ENCODE results near the gene OLIG2. TPM values are rescaled to one million over a fixed set of nuclear protein-coding genes. Genes with fewer than 3 reads are reported as not detected.

The OLIG2 gene
- polyA plus RNA-seq, 3 donors = 0.20 TPM; not detected in 2

DNA sequence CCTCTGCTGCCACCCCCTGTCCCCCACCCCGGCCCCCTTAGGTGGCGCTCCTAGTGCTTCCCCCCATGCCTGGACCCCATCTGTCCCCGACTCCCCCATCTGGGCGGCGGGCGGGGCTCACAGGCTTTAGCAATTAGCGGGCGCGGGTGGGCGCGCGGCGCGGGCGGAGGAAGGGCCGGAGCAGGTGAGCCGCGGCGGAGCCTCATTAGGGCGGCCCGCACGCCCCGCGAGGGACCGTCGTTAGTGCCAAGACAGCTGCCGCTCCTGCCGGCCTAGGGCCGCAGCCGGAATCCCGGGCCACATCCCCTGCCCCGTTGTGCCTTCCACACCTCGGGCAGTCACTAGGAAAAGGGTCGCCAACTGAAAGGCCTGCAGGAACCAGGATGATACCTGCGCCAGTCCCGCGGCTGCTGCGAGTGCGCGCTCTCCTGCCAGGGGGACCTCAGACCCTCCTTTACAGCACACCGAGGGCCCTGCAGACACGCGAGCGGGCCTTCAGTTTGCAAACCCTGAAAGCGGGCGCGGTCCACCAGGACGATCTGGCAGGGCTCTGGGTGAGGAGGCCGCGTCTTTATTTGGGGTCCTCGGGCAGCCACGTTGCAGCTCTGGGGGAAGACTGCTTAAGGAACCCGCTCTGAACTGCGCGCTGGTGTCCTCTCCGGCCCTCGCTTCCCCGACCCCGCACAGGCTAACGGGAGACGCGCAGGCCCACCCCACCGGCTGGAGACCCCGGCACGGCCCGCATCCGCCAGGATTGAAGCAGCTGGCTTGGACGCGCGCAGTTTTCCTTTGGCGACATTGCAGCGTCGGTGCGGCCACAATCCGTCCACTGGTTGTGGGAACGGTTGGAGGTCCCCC, 7.6 kb downstream of the OLIG2 start:
- no peak for DNase-seq

GRCh38 chr21:33033961-33034413, 8.3 kb downstream of the OLIG2 start:
- no peak for DNase-seq

DNA sequence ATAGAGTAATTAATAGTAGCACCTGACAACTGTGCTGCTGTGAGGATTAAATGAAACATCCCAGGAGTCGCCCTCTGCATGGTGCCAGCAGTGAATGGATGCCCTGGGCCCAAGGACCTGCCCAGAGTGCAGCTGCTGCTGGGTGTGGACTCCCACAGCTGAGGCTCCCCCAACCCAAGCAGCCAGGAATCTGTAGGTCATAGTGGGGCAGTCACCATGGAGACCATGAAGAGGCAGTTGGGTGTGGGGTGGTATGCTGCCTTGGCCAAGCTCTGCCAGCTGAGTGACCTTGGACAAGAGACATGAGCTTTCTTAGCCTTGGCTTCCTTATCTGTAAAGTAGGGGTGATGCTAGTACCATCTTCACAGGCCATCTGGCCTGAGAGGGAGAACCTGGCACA, 9.4 kb downstream of the OLIG2 start:
- DNase-seq = no peak

DNA sequence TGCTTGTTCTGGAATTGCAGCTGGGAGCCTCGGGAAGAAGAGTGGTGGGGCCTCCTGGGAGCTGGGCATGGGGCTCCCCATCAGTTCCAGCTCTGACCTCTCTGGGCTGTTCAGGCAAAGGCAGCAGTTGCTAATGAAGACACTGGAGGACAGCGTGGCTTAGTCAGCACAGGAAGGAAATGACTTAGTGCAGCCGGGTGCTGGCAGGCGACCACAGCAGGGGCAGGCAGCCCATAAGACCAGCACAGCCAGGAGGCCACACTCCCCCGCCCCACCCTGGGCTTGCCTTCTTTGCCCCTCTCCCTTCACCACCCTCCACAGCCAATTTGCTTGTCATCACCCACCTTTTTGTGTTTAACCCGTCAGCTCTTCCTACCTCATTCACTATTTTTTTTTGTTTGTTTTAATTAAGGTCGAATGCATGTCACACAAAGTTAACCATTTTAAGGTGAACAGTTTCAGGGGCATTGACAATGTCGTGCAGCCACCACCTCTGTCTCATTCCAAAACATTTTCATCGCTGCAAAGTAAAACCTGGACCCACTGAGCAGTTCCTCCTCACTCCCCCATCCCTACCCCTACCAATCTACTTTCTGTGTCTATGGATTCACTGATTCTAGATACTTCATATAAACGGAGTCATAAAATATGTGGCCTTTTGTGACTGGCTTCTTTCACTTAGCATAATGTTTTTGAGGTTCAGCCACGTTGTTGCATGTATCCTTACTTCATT, 10.9 kb downstream of the OLIG2 start:
- DNase-seq = no peak

DNA sequence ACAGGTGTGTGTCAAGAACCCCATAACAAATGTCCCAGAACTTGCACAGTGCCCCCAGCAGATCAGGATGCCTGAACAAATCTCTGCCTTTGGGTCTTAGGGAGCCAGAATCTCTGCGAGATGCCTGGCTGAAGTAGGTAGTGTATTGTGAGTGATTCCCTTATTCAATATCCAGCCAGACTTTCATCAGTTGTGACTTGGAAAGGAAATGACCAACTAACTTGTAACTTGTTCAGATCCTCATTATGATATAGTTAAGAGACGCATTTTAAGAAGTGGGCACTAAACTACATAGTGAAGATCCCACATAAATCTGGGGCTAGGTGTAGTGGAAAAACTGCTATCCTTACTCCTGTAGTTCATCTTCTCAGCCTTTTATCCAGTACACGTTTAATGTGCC, 11.8 kb downstream of the OLIG2 start:
- no peak for DNase-seq

DNA sequence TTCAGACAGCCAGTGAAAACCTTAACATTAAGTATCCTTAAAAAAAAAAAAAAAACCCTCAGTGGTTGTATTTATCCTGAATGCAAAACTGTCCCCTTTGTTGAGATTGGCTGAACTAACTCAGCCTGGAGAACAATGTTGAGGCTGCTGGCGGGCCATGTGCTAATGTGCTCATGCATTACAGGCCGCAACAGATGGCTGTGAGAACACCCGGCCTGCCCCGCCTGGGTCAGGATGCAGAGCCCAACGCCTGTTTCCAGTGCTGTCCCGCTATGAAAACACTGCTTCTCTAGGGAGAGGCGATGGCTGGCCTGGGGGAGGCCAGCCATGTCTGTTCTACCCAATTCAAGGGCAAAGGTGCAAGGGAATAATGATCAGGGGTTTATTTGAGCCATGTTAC, 13.8 kb downstream of the OLIG2 start:
- DNase-seq = no peak

DNA sequence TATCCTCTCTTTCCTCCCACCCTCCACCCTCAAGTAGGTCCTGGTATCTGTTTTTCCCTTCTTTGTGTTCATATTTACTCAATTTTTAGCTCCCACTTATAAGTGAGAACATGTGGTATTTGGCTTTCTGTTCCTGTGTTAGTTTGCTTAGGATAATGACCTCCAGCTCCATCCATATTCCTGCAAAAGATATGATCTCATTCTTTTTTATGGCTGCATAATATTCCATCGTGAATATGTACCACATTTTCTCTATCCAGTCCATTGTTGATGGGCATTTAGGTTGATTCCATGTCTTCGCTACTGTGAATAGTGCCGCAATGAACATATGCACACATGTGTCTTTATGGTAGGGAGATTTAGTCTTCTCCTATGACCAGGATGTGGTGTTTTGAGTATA, 14.5 kb downstream of the OLIG2 start:
- no peak for DNase-seq

DNA sequence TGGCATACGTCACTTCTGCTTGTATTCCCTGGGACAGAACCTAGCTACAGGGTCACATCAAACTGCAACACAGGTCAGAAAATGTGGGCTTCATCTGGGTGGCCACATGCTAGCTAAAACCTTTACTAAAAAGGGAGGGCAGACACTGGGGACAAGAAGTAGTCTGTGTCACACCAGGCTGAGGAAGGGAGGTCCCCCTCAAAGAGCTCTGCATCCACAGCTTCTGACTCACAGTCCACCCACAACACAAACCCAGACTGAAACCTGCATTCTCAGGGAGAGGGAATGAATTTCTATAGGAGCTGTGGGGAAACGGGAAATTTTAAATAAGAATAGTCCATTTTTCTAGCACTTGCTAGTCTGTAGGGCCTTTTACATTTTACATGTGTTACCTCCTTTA, 16.2 kb downstream of the OLIG2 start:
- no peak for DNase-seq

DNA sequence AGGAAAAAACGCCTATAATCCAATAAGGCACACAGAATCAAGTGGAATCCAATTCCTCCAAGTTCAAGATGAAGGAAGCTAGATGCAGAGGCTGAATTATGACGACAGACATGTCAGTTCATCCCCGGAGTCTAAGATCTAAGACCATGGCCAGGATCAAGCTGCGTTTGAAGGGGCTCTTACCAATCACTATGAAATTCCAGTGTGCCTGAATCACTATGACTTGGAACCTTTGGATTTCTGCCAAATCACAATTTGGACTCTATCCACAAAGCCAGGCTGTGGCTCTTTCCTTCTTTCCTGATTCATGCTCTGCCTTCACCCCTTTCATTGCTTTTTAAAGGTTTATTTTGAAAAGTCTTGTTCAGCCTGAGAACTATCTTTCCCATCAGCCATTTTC, 17.1 kb downstream of the OLIG2 start:
- DNase-seq = no peak

DNA sequence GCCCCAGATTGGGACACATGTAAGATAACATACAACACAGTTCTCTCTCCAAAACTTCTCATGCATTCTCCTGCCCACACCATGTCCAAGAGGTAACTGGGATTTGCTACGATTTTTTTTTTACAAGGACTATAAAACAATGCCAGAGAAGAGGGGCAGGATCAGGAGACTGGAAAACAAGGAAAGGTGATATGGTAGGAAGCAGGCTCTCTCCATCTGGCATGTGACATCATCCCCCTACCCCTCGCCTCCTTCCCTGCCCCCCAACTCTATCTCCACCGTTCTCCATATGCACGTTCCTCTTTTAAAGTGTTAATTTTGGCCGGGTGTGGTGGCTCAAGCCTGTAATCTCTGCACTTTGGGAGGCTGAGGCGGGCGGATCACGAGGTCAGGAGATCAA, 20.7 kb downstream of the OLIG2 start:
- DNase-seq = no peak

GRCh38 chr21:33047231-33047630, 21.5 kb downstream of the OLIG2 start:
- no peak for DNase-seq

DNA sequence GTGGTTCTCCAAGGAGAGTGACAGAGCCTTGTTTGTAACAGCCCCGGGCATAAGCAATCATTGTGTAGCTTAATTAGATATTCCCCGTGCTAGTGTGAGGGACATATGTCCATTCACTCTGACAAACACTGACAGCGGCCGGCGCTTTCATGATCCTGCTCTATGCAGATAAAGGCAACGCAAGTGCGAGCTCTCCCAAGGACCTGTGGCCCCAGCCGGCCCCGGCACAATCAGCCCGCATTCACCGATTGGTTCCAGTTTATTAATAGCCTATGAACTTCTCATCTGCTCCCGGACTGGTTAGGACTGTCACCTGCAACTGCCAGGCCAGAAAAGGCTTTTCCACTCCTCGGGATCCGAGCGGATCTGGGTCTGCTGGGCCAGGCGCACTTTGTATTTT, 26.2 kb downstream of the OLIG2 start:
- no peak for DNase-seq

- DNase-seq = no peak
These were observed 28.2 kb downstream of the OLIG2 start for GRCh38 chr21:33053951-33054350.

DNA sequence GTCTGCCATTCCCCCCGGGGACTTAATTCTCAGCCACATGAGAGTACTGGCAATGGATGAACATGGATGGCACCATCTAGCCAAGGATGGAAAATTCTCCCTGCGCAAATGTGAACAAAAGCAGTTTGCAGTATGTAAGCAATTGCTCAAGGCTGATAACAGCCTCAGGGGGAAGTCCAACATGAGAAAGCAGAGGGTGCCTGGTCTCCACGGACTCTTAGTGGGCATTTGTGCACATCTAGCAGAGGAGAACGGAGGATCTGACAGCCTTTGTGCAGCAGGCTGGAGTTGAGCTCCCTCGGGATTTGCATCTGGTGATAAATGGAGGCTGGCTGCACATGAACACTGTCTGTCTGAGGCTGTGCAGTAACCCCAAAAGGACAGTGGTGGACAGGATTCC, 30.3 kb downstream of the OLIG2 start:
- DNase-seq = no peak

- no peak for DNase-seq
These were observed 31.7 kb downstream of the OLIG2 start for GRCh38 chr21:33057385-33057940.

GRCh38 chr21:33058527-33058926, 32.8 kb downstream of the OLIG2 start:
- no peak for DNase-seq

DNA sequence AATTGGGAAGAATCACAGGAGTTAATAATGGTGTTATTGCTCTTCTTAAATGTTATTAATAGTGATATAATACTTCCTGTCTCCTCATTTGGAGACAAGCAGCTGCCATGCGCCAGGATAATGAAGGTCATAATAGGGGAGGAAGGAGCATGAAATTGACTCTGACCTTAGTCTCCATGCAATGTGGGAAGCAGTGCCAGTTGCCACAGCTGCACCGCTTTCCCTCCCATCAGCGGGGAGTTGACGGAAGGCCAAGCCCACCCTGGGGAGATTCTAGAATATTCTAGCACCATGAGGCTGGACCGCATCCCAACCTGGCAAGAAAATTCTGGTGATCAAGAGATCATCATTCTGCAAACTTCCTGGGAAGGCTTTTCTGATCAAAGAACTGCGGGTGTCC, 33.2 kb downstream of the OLIG2 start:
- no peak for DNase-seq

- no peak for DNase-seq
These were observed 33.7 kb downstream of the OLIG2 start for GRCh38 chr21:33059380-33059841.

DNA sequence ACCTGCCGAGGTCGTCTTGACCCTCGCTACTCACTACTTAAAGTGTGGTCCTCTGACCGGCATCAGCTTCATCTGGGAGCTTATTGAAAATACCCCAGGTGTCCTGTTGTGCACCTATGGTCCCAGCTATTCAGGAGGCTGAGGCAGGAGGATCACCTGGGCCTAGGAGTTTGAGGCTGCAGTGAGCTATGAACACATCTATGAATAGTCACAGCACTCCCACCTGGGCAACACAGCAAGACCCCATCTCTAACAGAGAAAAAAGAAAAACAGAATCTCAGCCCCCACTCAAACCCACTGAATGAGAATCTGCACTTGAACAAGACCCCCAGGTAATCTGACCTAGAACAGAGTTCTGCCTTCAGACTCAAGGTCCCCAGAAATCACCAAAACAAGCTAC, 35.5 kb downstream of the OLIG2 start:
- no peak for DNase-seq

GRCh38 chr21:33063375-33063883, 37.7 kb downstream of the OLIG2 start:
- DNase-seq = no peak

- DNase-seq = no peak
These were observed 38.3 kb downstream of the OLIG2 start for GRCh38 chr21:33063907-33064622.

Data from renal pelvis (tissue), 4 donors.